Uterus (tissue), 4 donors: ENCODE measurements around the gene SLC6A18. TPM values are rescaled to one million over a fixed set of nuclear protein-coding genes. Genes with fewer than 3 reads are reported as not detected.

ENCODE experiments used
- DNase-seq, 2 donors: peaks; one replicate each; pipeline ENCODE4 v3.0.0-alpha.2; 2019 to 2020
- H3K27ac ChIP-seq, 2 donors: fragments of 200-600 bp; sonication (generic); 1 replicate in 1 of 2; 2 replicates in 1 of 2; pipeline ENCODE4 v1.5.1; 2016 to 2018
- H3K27me3 ChIP-seq, 2 donors: fragments of 200-600 bp; sonication (generic); one replicate each; pipeline ENCODE4 v1.5.1; 2018 to 2019; ENCODE audit warnings: control low read depth in 1 of 2
- H3K36me3 ChIP-seq, 2 donors: fragments of 200-600 bp; sonication (generic); one replicate each; pipeline ENCODE4 v1.5.1; 2019; ENCODE audit warnings: control low read depth in 1 of 2
- H3K4me1 ChIP-seq, 2 donors: fragments of 200-600 bp; sonication (generic); one replicate each; pipeline ENCODE4 v1.5.1; 2018 to 2019; ENCODE audit warnings: control low read depth in 1 of 2
- H3K4me3 ChIP-seq, 2 donors: fragments of 200-600 bp; sonication (generic); 1 replicate in 1 of 2; 2 replicates in 1 of 2; pipeline ENCODE4 v1.5.1; 2018 to 2019; ENCODE audit warnings: mild to moderate bottlenecking in 1 of 2
- H3K9me3 ChIP-seq, 2 donors: fragments of 200-600 bp; sonication (generic); one replicate each; pipeline ENCODE4 v1.5.1; 2019; ENCODE audit warnings: control low read depth in 1 of 2
- CTCF ChIP-seq, 4 experiments: fragments of 200-600 bp in 2 of 4; fragments of 450-650 bp in 2 of 4; sonication (generic) in 2 of 4; IDR thresholded peaks; one replicate each; pipeline ENCODE4 v1.5.1; 2016 to 2019; ENCODE audit warnings: antibody characterized with exemption in 4 of 4, mild to moderate bottlenecking in 2 of 4, moderate library complexity in 1 of 4
- POLR2A ChIP-seq, 2 donors: fragments of 450-650 bp; IDR thresholded peaks; one replicate each; pipeline ENCODE4 v1.6.1; 2016; ENCODE audit warnings: antibody characterized with exemption in 2 of 2, mild to moderate bottlenecking in 1 of 2, moderate library complexity in 1 of 2
- intact Hi-C: fragments of 100-400 bp; cut with DNase I; formaldehyde crosslinking; loops from one replicate; pipeline ENCODE4 v1.15.1; 2023; ENCODE audit warnings: low total_unique reads
- total RNA-seq, 4 donors: library from RNA; depleted of rRNA in 3 of 4; stranded (reverse); fragments of >200 nt in 3 of 4; gene quantifications; one replicate each; pipeline versions ENCODE4 v1.1.0 to v1.2.4, GENCODE V29; 2014 to 2023
- donor health status: DM: yes; HTN: yes; CAD: no.

The SLC6A18 gene
- total RNA-seq, 4 donors from 2014 or later, result not detected

- DNase-seq, result no peak
- TF ChIP-seq POLR2A (IDR thresholded peaks at IDR 0.05) (no peak), CTCF (IDR thresholded peaks at IDR 0.05) (no peak)
- H3K27me3 ChIP-seq, result peaks cover 0 to 14% of the 10 kb centered on the region in 2 donors
- no peak overlapping the region for H3K4me3 ChIP-seq
- no peaks in the 10 kb centered on the region for H3K9me3 ChIP-seq
- H3K4me1 ChIP-seq, result no peaks in the 10 kb centered on the region
- intact Hi-C loops, result no loop called here
- no peaks in the 10 kb centered on the region for H3K36me3 ChIP-seq
- no peak overlapping the region for H3K27ac ChIP-seq
Measured at GRCh38 chr5:1244255-1244654, 19.1 kb downstream of the SLC6A18 start.

- H3K9me3 ChIP-seq, result no peaks in the 10 kb centered on the region
- TF ChIP-seq POLR2A (IDR thresholded peaks at IDR 0.05) (no peak), CTCF (IDR thresholded peaks at IDR 0.05) (no peak)
- intact Hi-C loops, result no loop called here
- H3K27ac ChIP-seq, result no peak overlapping the region
- H3K36me3 ChIP-seq, result no peaks in the 10 kb centered on the region
- no peak overlapping the region for H3K4me3 ChIP-seq
- H3K27me3 ChIP-seq, result peaks cover 0 to 14% of the 10 kb centered on the region in 2 donors
- H3K4me1 ChIP-seq, result no peaks in the 10 kb centered on the region
- no peak for DNase-seq
Measured at GRCh38 chr5:1244976-1245375, 19.8 kb downstream of the SLC6A18 start.

DNA sequence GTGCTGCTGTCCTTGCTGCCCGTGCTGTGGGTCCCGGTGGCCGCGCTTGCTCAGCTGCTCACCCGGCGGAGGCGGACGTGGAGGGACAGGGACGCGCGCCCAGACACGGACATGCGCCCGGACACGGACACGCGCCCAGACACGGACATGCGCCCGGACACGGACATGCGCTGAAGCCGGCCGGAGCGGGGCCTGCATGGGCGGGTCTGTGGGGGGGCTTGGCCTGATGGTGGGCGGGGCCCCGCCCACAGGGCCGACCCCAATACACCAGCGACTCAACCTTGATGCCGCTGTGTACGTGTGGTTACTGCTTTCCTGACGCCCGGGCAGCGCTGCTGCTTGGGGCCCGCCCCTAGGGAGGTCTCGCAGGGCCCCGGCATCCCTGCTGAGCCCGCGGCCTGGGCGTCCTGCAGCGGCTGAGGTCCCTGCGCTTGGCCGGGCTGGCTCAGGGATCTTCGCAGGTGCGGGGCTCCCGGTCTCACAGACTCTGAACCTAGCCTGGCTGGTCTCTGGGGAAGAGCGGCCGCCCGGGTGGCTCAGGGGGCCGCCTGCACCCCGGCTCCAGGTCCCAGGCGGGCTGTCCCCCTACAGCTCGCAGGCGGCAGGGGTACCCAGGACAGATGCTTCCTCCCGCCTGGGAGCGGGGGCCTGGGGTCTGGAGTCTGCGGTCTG is 20.9 kb downstream of the SLC6A18 start:
- H3K9me3 ChIP-seq, result no peaks in the 10 kb centered on the region
- no peaks in the 10 kb centered on the region for H3K4me1 ChIP-seq
- H3K27me3 ChIP-seq, result peaks cover 0 to 14% of the 10 kb centered on the region in 2 donors
- no peak overlapping the region for H3K27ac ChIP-seq
- no peaks in the 10 kb centered on the region for H3K36me3 ChIP-seq
- intact Hi-C loops, result no loop called here
- no peak for DNase-seq
- TF ChIP-seq CTCF (IDR thresholded peaks at IDR 0.05) (no peak), POLR2A (IDR thresholded peaks at IDR 0.05) (no peak)
- H3K4me3 ChIP-seq, result no peak overlapping the region

DNA sequence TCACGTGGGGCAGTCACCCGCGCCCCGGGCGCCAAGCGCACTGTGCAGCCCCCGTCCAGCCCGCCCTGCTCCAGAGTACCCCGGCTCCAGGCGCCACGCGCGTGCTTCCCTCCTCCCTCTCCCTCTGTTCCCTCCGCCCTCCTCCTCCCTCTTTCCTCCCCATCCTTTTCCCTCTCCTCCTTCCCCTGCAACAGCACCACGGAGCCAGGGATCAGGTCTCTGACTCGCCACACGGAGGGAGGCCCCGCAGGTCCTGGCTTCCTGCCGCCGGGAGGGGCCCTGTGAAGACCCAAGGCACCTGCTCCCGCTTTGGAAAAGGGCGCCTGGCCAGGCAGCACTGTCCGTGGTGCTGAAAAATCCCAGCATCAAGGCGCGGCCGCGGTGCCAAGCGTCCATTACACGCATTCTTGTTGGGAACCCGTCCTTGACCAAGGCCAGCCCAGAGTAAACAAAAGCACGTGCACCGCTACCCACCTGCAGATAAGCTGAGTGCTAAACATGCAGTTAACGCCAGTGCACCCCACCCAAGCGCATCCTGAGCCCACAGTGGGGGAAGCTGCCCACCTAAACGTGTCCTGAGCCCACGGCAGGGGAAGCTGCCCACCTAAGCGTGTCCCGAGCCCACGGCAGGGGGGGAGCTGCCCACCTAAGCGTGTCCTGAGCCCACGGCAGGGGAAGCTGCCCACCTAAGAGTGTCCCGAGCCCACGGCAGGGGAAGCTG is 21.7 kb downstream of the SLC6A18 start:
- intact Hi-C loops, result no loop called here
- TF ChIP-seq CTCF (IDR thresholded peaks at IDR 0.05) (no peak), POLR2A (IDR thresholded peaks at IDR 0.05) (no peak)
- Histone ChIP-seq H3K4me1 (no peaks in the 10 kb centered on the region), H3K36me3 (no peaks in the 10 kb centered on the region), H3K27ac (no peak overlapping the region), H3K9me3 (no peaks in the 10 kb centered on the region), H3K27me3 (peaks cover 0 to 14% of the 10 kb centered on the region in 2 donors), H3K4me3 (no peak overlapping the region)
- DNase-seq, result no peak

- Histone ChIP-seq H3K4me3 (no peak overlapping the region), H3K36me3 (no peaks in the 10 kb centered on the region), H3K4me1 (no peaks in the 10 kb centered on the region), H3K27ac (no peak overlapping the region), H3K27me3 (peaks cover 0 to 14% of the 10 kb centered on the region in 2 donors), H3K9me3 (no peaks in the 10 kb centered on the region)
- intact Hi-C loops, result no loop called here
- DNase-seq, result no peak
- TF ChIP-seq CTCF (IDR thresholded peaks at IDR 0.05) (no peak), POLR2A (IDR thresholded peaks at IDR 0.05) (no peak)
Measured at GRCh38 chr5:1247811-1248210, 22.6 kb downstream of the SLC6A18 start.
